Gastrocnemius medialis (tissue), 4 donors: ENCODE measurements around the gene STARD13.

Source experiments
- CTCF ChIP-seq, 5 experiments: fragments of 450-650 bp in 3 of 5; fragments of 200-600 bp in 2 of 5; sonication (generic) in 2 of 5; IDR thresholded peaks in 4 of 5; conservative IDR thresholded peaks in 1 of 5; 1 replicate in 4 of 5; 2 replicates in 1 of 5; pipeline ENCODE4 v1.5.1; 2016 to 2019; ENCODE audit warnings: antibody characterized with exemption in 5 of 5, mild to moderate bottlenecking in 3 of 5, moderate library complexity in 3 of 5
- POLR2A ChIP-seq, 2 donors: fragments of 450-650 bp; IDR thresholded peaks; one replicate each; pipeline ENCODE4 v1.6.1; 2017; ENCODE audit warnings: antibody characterized with exemption in 2 of 2, mild to moderate bottlenecking in 2 of 2, moderate library complexity in 2 of 2

DNA sequence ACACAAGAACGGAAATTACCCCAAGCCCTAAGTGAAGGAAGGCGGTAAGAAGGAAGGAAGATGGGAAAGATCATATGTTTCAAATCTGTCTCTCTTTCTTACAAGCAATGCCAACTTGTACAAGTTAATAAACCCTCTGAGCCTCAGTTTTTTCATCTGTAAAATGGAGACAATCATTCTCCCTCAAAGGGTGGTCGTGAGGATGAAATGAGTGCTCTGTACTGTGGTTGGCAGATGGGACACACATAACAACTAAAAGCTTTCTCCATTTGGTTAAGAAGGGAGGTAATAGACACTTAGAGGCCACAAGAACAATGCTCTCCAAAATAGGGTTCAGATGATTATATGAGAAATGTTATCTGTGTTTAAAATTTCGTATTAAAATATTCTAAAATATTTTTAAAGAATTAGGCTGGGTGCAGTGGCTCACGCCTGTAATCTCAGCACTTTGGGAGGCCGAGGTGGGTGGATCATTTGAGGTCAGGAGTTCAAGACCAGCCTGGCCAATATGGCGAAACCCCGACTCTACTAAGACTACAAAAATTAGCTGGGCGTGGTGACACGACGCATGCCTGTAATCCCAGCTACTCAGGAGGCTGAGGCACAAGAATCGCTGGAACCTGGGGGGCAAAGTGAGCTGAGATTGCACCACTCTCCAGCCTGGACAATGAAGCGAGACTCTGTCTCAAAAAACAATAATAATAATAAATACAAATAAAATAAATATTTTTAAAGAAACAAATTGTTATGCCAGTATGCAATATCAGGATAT is 89.7 kb downstream of the STARD13 start:
- TF ChIP-seq POLR2A (IDR thresholded peaks at IDR 0.05): no peak
- no peak for TF ChIP-seq CTCF (IDR thresholded peaks at IDR 0.05 in 4 of 5, conservative IDR thresholded peaks at IDR 0.05 in 1 of 5)
